Daoy (cell line): ENCODE measurements around the gene GLI3. TPM values are rescaled to one million over a fixed set of nuclear protein-coding genes. Genes with fewer than 3 reads are reported as not detected.
"Not testable (repeated sequence)": the region's sequence is repeated elsewhere in the genome, so short reads cannot be mapped to it uniquely, and the experiment has no call there.

Source experiments
- DNase-seq: peaks from one replicate; pipeline ENCODE4 v3.0.0-alpha.2; 2015; ENCODE audit warnings: low read depth
- total RNA-seq: library from RNA; depleted of rRNA; stranded (reverse); fragments of >200 nt; shearing (Covaris generic); gene quantifications from 2 replicates; pipeline ENCODE4 v1.2.3, GENCODE V29; 2014

The GLI3 gene
- total RNA-seq, 1 experiment from 2014 or later: 7.2 TPM

DNA sequence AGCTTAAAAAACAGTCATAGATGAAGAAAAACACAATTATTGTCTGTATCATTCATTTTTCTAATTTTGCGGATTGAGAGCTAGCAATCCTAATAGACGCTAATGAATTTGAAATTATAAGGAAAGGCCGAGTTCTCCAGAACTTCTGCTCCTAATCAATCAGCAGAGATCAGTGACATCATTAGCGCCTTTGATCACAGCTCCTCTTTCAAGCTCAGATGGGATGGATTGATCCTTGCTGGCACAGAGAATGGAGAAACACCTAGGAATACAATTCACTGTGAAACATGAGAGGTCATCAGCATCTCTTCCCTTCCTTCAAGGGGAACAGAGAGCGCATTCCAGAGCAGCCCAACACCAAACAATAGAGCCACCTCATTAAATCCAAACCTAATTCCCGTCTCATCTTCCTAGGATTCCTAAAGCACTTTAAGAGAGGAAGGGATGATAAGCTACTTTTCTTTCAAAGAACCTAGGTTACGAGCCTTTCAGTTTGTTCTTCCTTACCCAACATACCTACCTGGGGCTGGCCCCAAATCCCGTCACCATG lies 24.4 kb downstream of the GLI3 start:
- no peak for DNase-seq

DNA sequence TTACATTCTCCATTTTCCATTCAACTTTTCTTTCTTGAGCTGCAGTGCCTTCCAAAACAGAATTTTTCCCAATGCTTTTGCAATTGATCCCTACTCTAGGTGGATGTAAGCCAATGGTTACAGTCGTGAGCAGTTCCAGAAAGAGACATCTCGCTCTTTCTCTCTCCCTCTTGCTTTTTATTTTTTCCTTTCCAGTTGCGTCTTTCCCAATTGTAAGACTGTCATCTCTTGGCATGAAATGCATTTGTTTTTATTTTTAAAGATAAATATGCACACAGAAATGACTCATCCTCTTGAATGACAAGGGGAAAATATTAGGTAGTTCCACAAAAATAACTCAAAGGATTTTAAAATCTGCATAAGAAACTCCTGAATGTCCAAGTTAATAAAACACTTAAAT lies 25.1 kb downstream of the GLI3 start:
- DNase-seq: no peak

DNA sequence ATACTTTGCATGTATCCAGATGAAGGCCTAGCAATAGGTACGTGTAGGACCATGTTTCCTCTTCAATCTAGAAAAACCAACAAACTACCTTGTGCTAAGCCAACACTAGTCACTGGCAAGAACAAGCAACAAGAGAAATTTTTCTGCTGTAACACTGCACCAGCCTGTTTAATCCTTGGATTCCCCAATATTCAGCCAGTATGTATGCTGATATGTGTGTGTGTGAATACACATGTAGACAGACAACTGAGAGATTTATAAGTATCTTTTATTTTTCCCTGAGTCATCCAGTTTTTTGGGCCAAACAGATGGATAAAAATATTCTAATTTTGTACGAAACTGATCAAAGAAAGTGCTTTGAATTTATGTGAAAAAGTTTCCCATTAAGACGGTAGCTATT lies 26.2 kb downstream of the GLI3 start:
- no peak for DNase-seq

DNA sequence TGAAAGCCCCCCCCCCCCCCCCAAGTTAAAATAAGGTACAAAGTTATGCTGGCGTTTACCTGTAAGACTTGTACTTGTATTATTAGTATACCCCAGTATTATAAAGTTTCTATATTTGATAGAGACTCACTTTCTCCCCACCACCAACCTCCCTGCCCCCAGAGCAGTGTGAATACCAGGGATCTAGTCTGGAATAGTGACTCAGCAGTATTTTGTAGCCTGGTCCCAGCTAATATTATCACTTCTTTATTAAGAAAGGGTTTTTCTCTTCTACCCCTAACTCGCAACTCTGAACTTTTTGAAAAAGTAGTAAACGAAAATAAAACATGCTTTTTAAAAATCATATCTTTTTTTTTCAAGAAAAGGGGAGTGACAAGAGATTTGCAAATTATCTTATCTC lies 26.7 kb downstream of the GLI3 start:
- no peak for DNase-seq

DNA sequence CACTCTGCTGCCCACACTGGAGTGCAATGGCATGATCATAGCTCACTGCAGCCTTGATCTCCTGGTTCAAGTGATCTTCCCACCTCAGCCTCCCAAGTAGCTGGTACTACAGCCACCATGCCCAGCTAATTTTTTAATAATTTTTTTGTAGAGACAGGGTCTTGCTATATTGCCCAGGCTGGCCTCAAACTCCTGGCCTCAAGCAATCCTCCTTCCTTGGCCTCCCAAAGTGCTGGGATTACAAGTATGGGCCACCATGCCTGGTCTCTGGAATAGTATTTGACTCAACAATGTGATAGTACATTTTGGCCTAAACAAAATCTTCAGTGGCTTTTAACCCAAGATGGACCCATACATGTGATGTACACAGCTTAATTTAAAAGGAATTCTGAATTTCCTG lies 27.9 kb downstream of the GLI3 start:
- not testable (repeated sequence) for DNase-seq

DNA sequence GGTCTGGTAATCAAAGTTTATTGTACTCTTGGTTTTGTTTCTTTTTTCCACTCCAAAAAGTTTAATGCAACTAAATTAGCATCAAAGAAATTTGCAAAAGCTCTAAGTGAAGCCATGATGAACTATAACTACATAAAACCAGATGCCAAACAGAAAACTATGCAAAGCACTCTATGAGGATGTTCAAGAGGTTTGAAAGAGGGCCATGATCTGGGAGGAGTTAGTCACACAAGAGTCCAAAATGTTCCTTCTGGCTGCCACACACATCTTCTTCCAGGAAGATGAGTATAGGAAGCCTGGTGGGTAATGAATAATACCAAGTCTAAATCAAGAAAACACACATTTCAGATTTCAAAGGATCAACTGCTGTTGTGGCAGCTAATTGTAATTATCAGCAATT lies 28.4 kb downstream of the GLI3 start:
- no peak for DNase-seq

DNA sequence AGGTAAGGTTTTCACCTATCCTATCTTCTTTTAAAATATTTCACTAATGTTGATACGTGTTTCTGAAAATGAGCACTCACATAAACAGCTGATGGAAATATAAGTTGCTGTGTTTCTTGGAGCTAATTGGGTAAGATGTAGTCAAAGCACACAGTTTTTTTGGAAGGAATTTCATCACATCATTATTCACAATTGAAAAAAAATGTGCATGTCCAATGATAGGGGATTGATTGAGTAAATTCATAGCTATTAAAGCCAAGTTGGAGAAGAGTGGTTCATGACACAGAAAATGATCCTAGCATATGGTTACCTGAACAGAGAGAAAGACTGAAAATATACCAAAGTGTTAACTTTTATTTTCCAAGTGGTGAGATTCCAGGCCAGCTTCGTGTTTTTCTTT lies 29.6 kb downstream of the GLI3 start:
- DNase-seq: no peak

DNA sequence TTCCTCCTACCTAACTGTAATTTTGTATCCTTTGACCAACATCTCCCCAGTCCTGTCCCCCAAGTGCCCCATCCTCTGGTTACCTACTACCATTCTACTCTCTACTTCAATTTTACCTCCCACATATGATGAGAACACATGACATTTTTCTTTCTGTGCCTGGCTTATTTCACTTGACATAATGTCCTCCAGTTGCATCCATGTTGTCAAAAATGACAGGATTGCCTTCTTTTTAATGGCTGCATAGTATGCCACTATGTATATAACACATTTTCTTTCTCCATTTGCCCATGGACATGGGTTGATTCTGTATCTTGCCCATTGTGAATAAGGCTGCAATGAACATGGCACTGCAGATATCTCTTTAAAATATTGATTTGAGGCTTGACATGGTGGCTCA lies 33.7 kb downstream of the GLI3 start:
- no peak for DNase-seq

DNA sequence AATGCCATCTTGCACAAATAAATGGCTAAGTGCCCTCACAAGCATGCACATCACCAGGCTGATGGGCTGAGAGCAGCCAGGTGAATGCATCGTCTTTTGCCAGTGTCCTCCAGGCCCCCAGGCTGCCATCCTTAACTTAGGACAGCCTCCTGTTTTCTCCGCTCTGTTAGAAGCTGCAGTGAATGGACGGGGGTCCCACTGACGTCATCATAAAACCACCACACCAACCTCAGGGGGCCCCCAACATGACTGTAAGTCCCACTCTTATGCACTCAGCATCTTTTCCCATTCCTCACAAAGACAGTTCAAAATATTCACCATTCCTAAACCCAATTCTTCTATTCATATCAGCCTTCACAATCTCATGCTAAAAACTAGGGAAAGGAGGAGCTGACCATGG lies 34.4 kb downstream of the GLI3 start:
- no peak for DNase-seq

DNA sequence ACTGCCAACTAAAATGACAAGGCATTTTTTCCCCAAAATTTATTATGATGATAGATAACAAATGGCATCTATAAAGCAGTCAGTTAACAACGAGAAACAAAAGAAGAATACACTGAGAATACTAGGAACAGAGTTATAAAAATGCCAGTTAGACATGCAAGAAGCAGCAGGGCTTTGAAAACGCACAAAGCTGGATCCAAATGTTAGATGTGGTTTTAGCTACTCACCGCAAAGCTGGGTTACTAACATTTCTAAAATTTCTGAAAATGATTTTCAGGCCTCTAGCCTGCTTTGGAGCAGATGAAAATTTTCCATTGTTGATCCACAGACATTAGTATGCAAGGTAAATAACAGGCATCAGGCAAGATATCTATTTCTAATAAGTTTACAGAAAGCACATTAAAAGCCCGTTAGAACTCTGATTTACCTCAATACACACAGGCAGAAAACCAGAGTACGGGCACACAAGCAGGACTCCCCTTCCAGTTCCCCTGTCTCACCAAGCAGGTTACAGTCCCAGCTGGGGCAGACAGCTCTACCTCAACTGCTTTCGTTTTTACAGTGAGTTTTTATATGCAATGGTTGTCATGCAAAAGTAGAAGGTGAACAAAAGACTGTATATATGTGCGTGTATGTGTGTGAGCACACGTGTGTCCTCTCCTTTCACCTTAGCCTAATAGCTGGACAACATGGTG lies 37.9 kb downstream of the GLI3 start:
- no peak for DNase-seq

DNA sequence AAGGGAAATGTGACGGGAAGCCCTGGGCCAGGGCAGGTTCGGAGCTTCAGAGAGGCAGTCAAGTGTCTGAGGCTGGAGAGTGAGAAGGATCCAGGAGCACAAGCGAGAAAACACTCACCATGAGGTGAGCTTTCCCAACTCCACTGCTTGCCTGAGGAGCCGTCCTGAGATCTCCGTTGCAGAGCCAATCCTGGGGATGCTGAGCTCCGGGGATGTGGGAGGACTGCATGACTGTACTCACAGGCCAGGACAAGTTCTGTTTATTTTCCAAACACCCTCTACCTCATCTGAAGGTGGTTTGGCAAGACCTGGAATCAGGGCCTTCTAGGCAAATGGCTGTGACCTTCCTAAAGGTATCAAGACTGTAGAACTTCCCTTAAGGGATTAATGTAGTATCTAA lies 38.7 kb downstream of the GLI3 start:
- DNase-seq: no peak

DNA sequence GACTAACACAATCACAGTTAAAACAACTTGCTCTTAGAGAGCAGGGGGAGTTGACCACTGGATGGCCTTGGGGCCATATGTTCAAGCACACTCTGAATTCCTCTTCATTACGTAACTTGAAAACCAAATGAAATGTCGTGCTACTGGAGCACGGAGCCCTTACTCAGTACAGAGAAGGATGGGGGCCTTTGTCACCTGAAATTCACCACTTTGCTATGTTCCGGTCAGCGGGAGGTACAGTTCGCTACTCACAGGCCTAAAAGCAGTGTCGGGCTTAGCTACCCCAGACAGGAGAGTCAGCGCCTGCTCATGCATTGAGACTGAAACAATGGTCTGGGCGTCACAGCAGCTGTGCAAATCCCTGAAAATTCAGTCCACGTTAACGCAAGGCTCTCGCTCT lies 39.6 kb downstream of the GLI3 start:
- no peak for DNase-seq

DNA sequence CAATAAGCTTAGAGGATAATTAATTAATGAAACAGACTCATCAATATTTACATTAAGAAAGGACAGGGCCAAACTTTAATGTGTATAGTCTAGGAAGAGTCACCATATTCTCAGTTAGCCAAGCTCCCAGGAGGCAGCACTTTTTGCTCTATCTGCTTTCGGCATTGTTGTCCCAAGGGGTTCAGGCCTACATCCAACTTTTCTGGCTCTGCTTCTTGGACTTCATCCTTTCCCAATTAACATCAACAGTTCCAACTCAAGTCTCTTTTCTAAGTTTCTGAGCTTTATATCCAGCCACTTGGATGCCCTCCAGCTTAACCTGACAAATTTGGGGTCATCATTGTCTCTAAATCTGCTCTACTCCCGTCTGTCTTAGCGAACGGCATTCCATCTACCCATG lies 42.8 kb downstream of the GLI3 start:
- DNase-seq: no peak

DNA sequence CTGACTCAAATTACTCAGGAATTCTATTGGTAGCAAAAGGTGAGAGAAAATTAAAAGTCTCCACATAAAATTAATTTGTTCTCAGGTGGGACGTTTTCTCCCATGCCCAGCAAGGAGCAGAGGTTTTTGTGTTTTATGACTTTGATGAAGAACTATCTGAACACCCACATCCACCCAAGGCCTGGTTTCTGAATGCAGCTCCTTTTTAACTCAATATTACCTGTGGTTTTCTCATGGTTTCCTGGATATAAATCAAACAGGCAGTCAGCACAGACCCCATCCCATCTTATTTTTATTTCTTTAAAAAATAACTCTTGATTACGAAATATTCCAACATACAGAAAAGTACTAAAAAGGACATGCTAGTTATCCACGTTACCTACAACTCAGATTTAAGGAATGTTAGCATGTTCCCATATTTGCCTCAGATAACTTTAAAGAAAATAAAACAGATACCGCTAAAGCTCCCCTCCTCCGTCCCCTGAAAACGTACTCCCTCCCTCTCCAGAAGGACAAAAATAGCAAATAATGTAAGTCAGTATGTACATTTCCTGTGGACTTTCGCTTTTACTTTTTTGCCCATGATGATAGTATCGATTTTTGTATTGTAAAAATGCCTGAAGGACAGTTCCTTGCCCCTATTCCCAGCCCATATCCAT lies 43.4 kb downstream of the GLI3 start:
- DNase-seq: no peak

DNA sequence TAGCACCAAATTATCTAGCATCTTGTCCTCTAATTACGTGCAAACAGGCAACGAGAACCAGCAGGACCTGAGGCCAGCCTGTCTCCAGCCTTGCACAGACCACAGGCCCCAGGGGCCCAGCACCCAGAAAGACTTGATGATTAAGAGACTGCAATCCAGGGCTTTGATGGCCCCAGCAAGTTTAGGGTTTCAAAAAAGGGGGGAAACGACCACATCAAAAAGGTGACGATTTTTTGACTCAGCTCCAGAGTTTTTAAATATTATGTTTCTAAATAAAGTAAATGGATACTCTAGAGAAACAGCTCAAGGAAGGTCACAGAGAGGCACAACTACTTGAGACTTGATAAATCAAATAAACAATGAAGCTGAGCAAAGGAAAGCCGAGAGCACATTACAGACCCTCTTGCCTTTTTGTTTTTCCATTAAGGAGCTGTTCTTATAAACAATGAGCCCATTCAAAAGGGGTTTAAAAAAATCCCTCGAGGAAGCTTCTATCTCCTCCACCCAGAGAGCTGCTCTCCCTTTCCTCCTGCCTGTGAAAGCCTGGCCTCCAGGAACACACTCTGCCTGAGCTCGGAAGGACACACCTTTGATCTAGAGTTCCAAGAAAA lies 44.1 kb downstream of the GLI3 start:
- peak; percentile 54 for DNase-seq

DNA sequence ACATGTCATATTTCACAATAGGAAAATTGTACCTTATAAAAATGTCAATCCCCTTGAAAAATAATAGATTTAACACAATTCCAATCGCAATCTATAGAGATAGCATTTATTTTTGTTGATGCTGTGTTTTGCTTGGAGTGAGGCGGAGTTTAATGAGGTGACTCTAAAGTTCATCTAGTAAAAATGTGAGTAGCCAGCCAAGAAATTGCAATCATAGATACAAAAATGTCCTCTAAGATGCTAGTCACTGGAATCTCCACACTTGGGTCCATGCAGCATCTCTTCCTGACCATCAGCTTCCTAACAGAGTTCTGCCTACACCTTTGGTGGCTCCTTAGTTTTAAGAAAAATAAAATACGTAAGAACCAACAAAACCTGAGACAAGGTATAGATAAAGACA lies 44.9 kb downstream of the GLI3 start:
- no peak for DNase-seq

DNA sequence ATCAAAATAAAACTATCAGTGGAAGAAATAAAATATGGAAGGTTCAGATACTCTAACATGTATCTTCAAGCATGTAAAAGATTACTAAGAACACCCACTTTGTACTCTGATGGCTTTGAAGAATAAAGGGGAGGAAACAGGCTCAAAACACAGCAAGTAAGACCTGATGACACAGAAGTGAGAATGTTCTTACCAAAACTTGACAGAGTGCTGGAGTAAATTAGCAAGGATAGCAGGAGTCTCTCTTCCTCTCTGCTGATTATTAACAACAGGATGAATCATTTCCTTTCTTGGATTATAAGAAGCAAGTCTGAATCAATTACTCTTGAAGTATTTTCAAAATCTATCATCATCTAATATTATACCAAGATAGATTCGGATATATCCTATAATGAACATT lies 47.5 kb downstream of the GLI3 start:
- no peak for DNase-seq

DNA sequence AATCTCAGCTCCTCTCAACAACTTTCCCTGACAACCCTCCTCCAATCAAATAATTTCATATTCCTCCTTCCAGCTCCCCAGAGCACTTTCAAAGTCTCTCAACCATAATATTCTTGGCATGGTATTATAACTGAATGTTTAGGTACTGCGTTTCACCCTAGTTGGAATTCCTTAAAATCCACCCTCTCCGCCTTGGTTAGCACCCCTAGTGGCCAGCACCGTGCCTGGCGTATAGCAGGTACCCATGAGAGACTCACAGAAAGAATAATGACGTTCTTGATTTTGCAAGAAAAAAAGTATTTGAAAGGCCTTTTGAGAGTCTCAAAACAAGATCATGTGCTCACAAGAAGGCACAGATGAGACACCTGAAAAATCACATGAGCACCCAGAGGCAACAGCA lies 50.9 kb downstream of the GLI3 start:
- no peak for DNase-seq

DNA sequence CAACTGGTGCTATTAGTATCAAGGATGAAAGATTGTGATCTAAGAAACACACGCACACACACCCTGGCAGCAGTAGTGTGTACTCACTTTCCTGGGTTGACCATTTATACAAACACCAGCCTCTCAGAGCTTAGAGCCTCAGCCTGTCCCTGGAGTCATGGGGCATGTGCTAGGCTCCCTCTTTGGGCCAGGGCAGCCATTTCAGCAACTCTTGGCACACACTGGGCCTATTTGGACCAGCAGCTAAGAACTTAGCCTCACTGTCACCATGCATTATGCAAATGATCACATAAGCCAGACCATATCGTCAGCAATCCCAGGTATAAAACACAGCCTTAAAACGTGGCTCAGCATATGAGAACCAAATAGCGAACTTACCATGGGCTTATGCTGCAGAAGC lies 51.3 kb downstream of the GLI3 start:
- DNase-seq: no peak

DNA sequence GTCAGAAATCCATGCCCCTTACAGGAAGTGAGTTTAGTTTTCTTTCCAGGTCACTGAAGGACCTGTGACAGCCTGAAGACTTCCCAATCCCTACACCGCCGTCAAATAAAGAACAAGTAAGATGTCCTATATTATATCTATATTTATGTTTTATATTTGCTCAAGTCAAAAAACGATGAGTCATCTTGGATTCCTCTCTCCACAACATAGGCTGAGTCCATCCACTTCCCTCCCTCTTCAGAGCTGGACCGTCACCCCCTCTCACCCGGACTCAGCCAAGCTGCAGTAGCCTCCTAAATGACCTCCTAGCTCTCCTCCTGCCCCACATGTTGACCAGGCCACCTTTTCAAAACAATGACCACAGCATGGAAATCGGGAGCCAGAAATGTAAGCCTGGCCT lies 53.5 kb downstream of the GLI3 start:
- no peak for DNase-seq

DNA sequence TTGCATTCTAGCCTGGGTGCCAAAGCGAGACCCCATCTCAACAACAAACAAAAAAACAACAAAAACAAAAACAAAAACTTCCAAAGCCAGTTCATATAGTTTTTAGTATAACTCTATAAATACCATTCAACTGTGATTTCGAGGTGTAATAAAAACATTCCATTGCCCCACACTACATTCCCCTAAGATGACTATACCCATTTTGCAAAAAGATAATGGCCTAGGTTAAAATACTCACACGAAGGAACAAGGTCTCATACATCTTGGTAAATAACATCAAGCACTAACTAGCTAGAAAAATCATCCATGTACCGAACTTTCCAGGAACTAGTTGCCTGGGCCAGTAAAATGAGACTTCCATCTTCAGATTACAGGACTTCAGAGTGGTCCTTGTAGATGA lies 55.4 kb downstream of the GLI3 start:
- DNase-seq: peak; percentile 27

DNA sequence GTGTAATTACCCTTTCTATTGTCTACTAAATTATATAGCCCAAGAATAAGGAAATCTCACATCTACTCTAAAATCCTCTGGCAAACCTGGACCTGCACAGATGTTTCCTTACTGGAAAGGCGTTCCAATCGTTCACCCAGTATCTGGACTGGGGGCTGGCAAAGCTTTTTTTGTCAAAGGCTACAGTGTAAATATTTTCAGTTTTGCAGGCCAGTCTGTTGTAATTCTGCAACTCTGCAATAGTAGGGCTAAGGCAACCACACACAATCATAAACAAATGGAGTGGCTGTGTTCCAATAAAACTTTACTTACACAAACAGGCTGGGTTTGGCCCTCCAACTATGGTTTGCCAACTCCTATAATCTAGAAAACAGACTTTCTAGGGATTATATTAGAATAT lies 56.2 kb downstream of the GLI3 start:
- no peak for DNase-seq

DNA sequence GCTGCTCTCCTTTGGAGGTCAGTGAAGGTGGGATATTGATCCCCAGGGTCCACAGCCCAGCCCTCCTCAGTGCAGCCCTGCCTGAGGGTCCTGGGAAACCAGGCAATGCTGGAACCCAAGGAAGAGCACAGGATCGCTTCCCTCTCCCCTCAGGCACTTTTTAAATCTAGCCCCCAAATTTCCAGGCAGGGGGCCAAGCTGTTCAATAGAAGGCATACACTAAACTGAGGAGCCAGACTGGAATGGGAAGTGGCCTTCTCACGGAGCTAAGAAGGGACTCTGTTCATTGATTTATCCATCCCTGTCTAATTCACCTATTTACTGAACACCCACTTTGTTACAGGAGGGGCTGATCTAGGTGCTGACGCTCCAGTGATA lies 60.3 kb downstream of the GLI3 start:
- DNase-seq: no peak
